GM11168 (cell line): Measurements from ENCODE around the gene TTYH3.

ENCODE experiments used
- in situ Hi-C: fragments of 300-500 bp; cut with MboI; formaldehyde crosslinking; loops from one replicate; pipeline ENCODE4 v1.12.0; 2022; ENCODE audit warnings: low sequenced_read_pairs; ENCODE audit not compliant: unreplicated experiment

The TTYH3 gene

DNA sequence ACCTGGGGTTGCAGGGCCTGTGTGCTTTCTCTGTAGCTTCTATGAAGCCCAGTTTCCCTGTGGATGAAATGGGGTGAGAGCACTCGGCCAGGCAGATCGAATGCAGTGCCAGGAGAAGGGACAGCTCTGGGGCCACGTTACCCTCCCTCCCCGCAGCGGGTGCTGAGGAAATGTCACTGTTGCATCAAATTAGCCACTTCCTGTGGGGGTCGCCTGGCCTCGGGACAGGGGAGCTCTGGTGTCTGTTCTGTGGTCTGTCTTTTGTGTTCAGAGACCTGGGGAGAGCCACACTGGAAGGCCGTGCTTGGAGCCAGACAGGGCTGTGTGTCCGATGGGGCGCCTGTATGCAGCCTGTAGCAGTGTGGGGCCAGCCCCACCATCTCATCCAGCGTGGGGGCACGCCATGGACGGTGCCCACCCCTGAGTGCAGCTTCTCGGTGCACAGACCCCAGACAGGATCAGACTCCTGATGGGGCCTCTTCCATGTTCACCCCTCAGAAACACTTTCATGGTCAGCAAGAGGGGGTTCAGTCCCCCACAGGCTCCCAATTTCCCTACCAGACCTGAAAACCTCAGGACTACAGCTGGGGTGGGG, 13.6 kb downstream of the TTYH3 start:
- in situ Hi-C loops: no loop called here

DNA sequence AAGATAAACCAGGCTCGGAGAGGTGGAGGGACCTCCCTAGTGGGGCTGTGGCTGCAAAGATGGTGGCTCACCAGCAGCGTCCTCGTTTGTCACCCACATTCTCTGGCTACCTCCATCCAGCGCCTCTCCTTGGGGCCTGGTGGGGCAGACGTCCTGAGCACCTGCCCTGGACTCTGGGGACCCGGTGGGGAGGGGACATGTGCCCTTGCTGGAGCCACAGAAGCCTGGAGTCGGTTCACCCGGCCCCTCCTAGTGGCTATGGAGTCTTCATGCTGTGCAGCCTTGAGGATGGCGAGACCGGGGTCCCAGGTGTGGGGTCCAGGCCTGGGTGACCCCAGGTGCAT, 14.5 kb downstream of the TTYH3 start:
- in situ Hi-C loops: no loop called here

DNA sequence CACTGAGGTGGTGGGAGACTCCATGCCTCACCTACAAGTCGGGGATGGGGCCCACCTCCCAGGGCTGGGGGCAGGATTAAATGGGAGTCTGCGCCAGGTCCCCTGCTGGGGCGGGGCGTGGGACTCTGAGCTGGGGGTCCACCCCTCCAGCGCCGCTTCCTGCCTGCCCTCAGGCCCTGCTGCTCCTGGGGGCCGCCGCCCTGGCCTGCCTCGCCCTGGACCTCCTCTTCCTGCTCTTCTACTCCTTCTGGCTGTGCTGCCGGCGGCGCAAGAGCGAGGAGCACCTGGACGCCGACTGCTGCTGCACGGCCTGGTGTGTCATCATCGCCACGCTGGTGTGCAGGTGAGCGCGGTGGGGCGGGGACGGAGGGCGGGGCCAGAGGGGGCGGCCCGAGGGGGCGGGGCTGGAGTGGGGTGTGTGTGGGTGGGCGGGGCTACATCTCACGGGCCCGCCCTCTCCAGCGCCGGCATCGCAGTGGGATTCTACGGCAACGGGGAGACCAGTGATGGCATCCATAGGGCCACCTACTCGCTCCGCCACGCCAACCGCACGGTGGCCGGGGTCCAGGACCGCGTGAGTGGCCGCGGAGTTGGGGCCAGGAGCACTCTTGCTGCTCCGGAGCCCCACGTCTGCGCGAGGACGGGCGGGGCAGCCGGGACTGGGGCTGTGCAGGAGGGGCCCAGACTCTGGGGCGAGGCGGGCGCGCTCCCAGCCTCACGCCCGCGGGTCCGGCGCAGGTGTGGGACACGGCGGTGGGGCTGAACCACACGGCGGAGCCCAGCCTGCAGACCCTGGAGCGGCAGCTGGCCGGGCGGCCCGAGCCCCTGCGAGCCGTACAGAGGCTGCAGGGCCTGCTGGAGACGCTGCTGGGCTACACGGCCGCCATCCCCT, 15.1 kb downstream of the TTYH3 start:
- in situ Hi-C loops: no loop called here

- in situ Hi-C loops: no loop called here
These were observed 15.9 kb downstream of the TTYH3 start for GRCh38 chr7:2647594-2648172.

DNA sequence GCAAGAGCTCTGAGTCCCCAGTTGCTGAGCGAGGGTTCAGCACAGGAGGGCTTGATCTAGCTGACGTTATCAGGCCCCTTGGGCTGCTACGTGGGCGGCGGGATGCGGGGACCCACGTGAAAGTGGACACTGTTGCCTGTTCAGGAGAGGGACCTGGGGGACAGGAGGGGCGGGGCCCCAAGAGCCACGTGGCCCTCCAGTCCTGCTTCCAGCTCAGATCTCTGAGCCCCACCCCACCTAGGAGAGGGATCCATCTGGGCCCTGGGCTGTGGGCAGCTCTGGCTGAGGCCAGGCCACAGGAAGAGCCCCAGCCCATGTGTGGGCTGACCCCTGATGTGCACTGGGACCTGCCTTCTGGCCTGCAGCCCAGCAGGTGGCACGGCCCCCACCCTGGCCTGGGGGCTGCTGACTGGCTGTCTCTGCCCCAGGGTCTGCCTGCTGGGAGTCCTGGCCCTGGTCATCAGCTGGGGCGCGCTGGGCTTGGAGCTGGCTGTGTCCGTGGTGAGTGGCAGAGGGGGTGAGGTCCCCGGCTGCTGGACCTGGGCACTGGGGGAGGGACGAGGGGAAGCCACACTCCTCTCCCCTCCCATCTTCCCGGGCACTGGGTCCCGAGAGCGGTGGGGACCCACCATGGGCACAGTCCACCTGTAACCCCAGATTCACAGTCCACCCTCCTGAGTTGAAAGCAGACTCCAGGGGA, 17.5 kb downstream of the TTYH3 start:
- in situ Hi-C loops: no loop called here

GRCh38 chr7:2649991-2650390, 18.2 kb downstream of the TTYH3 start:
- in situ Hi-C loops: no loop called here

DNA sequence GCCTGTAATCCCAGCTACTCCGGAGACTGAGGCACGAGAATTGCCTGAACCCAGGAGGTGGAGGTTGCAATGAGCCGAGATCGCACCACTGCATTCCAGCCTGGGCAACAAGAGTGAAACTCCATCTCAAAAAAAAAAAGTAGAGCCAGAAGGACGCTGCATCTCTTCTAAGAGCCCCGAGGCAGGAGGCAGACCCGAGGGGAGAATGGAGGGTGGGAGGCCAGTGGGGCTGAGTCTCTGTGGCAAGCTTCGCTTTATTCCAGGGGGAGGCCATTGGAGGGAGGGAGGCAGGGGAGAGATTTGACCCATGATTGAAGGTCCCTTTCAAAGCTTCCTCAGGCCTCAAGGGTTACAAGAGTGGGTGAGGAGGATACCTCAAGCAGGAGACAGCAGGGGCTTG, 18.7 kb downstream of the TTYH3 start:
- in situ Hi-C loops: no loop called here

GRCh38 chr7:2651336-2651735, 19.6 kb downstream of the TTYH3 start:
- in situ Hi-C loops: no loop called here

DNA sequence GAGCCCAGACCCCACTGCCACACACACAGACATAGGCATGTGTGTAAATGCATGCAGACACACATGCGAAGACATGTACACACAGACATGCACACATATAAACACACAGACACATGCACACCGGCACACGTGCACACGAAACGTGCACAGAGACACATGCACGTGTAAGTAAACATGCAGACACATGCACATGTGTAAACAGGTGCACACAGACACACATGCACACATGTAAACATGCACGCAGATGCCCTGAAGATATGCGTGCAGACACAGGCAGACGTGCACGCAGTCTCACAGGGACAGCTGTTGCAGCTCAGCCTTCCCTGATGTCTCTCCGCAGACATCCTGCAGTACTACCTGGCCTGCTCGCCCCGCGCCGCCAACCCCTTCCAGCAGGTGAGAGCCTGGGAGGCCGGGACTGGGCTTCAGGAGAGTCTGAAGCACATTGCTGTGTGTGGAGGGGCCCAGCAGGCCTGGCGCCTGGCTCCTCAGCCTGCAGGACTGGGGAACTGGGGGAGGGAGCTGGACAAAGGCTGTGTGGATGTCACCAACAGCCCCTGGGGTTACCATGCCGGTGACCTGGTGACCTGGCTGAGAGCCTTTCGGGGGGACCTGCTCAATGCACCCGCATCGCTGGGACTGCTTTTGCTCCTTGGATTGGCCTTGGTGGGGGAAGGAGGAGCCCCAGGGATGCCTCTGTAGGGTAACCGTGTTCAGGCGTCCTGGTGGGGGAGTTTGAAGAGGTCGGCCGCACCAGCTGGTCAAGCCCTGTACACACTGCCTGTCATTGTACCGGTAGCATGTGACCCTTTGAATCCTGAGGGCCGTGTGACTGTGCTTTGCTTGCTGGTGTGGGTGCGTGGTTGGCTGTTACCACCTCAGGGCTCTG, 20.3 kb downstream of the TTYH3 start:
- in situ Hi-C loops: no loop called here

GRCh38 chr7:2652736-2653060, 20.9 kb downstream of the TTYH3 start:
- in situ Hi-C loops: no loop called here

DNA sequence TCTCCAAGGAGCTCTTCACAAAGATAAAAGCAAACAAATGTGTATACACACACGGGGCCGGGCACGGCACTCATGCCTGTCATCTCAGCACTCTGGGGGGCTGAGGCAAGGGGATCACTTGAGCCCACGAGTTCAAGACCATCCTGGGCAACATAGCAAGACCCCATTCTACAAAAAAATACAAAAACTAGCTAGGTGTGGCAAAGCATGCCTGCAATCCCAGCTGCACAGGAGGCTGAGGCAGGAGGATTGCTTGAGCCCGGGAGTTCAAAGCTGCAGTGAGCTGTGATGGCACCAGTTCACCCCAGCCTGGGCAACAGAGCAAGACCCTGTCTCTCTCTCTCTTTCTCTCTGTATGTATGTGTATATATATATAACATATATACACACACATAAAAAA, 22.3 kb downstream of the TTYH3 start:
- in situ Hi-C loops: no loop called here

- in situ Hi-C loops: no loop called here
These were observed 24.3 kb downstream of the TTYH3 start for GRCh38 chr7:2655870-2656614.

DNA sequence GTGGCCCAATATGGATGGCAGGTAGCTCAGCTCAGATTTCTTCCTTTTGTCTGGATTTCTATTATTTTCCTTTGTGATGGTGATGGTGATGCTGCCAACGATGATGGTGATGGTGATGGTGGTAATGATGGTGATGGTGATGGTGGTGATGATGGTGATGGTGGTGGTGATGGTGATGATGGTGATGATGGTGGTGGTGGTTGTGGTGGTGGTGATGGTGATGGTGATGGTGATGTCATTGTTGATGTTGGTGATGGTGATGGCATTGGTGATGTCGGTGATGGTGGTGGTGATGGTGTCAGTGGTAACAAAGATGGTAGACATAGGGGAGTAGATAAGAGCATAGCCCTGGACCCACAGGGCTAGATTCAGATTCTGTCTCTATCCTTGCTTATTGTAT, 25.4 kb downstream of the TTYH3 start:
- in situ Hi-C loops: no loop called here

GRCh38 chr7:2657920-2658671, 26.3 kb downstream of the TTYH3 start:
- in situ Hi-C loops: no loop called here

GRCh38 chr7:2658941-2659340, 27.2 kb downstream of the TTYH3 start:
- in situ Hi-C loops: no loop called here

- in situ Hi-C loops: no loop called here
These were observed 28.0 kb downstream of the TTYH3 start for GRCh38 chr7:2659556-2660358.

DNA sequence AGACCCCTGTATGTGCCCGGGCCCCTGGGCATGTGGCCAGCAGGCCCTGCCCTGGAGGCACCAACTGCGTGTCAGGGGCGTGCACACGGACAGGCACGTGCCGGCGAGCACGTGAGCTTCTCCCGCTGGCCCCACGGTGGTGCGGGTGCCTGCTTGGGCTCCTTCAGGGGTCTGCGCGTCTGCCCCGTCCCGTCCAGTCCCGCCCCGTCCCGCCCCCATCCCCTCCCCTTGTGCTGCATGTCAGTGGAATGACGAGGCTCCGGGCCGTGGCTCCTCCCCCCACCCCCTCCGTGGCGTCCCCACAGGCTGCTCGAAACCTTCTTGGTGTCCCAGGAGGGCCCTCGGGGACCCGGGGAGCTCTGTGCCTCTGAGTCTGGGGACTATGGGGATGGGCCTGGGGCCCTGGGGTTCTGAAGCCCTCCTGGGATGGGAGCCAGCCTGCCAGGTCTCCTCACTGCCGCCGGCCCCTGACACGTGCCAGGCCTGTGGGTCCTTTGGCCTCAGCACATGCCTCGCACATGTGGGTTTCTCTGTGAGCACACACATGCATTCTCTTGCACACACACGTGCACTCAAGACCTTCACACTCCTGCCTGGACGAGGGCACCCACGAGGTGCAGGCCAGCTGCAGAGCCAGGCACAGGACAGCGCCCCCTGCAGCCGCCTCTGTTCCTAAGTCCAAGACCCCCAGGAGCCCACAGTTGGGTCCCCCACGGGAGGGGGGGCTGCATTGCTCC, 28.7 kb downstream of the TTYH3 start:
- in situ Hi-C loops: no loop called here

DNA sequence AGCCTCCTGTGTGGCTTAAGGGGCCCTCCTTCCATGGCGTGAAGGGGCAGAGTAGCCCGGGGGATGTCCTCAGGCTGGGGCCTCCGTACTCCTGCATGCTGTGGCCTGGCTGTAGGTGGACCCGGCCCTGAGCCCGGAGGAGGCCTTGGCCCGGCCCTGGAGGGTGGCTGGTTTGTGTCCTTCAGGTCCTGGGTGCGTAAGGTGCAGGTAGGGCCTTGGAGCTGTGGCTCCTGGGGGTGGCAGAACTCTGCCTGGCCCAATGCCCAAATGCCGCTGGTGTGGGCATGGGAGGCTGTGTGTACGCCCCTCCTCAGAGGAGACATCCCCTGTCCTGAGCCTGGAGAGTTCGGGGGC, 29.3 kb downstream of the TTYH3 start:
- in situ Hi-C loops: no loop called here
